Central memory CD8-positive, alpha-beta T cell (primary cell): Measurements from ENCODE around the gene C14orf39.
A peak's percentile ranks its signal among the peaks of the same experiment; 100 is the strongest.

Source experiments
- ATAC-seq: fragments of 150-1000 bp; cut with Tn5 transposase; replicated peaks from 2 replicates; pipeline ENCODE4 v1.10.0; 2022; ENCODE audit warnings: mild to moderate bottlenecking, moderate FRiP score, moderate number of reproducible peaks; ENCODE audit not compliant: poor library complexity, severe bottlenecking; ENCODE audit errors: extremely low read depth
- DNase-seq, 2 donors: peaks; one replicate each; pipeline ENCODE4 v3.0.0; 2021; ENCODE audit warnings: low spot score in 2 of 2
- H3K27ac Mint-ChIP-seq: one replicate; pipeline ENCODE4 v1.8.0; 2022; ENCODE audit warnings: low read depth, mild to moderate bottlenecking, moderate library complexity, mixed read lengths
- H3K27me3 Mint-ChIP-seq: one replicate; pipeline ENCODE4 v1.8.0; 2022; ENCODE audit warnings: mixed read lengths
- H3K36me3 Mint-ChIP-seq: one replicate; pipeline ENCODE4 v1.8.0; 2022; ENCODE audit warnings: mild to moderate bottlenecking, moderate library complexity, mixed read lengths; ENCODE audit not compliant: insufficient read depth
- H3K4me1 Mint-ChIP-seq: one replicate; pipeline ENCODE4 v1.8.0; 2022; ENCODE audit warnings: mixed read lengths
- H3K4me3 Mint-ChIP-seq: one replicate; pipeline ENCODE4 v1.8.0; 2022; ENCODE audit warnings: mild to moderate bottlenecking, moderate library complexity, mixed read lengths
- H3K9me3 Mint-ChIP-seq: one replicate; pipeline ENCODE4 v1.8.0; 2022; ENCODE audit warnings: mixed read lengths

C14orf39 gene

GRCh38 chr14:60485598-60486251 is at the start of gene C14orf39:
Gene C14orf39 (minus strand): TSS chr14:60486063. CDS start chr14:60485078, 985 bp downstream.
- DNase-seq (no peak), ATAC-seq (no peak)
- Mint-ChIP-seq H3K9me3 (no peaks in the 10 kb centered on the region), H3K4me1 (no peaks in the 10 kb centered on the region), H3K27ac (no peak within 1 kb of the TSS), H3K27me3 (peaks cover 22% of the 10 kb centered on the region), H3K4me3 (no peak within 1 kb of the TSS), H3K36me3 (no peaks in the 10 kb centered on the region)

GRCh38 chr14:60532442-60532841 is 46.6 kb upstream of the C14orf39 start:
- DNase-seq (no peak), ATAC-seq (no peak)
- Mint-ChIP-seq H3K36me3 (no peaks in the 10 kb centered on the region), H3K4me3 (no peak overlapping the region), H3K27ac (no peak overlapping the region), H3K9me3 (peaks cover 5% of the 10 kb centered on the region), H3K27me3 (peaks cover 25% of the 10 kb centered on the region), H3K4me1 (no peaks in the 10 kb centered on the region)

GRCh38 chr14:60515511-60516289 is 29.8 kb upstream of the C14orf39 start:
- Mint-ChIP-seq H3K27me3 (peaks cover 79% of the 10 kb centered on the region), H3K27ac (no peak overlapping the region)

GRCh38 chr14:60514741-60515491 is 29.1 kb upstream of the C14orf39 start:
- Mint-ChIP-seq H3K36me3 (peaks cover 4% of the 10 kb centered on the region), H3K27ac (no peak overlapping the region), H3K4me3 (peak overlapping the region; percentile 47), H3K9me3 (no peaks in the 10 kb centered on the region), H3K4me1 (no peaks in the 10 kb centered on the region), H3K27me3 (peaks cover 79% of the 10 kb centered on the region)
- DNase-seq (no peak), ATAC-seq (no peak)

More at GRCh38 chr14:60515511-60516289, 29.8 kb upstream of the C14orf39 start:
- Mint-ChIP-seq H3K4me3 (no peak overlapping the region), H3K4me1 (no peaks in the 10 kb centered on the region), H3K36me3 (peaks cover 4% of the 10 kb centered on the region), H3K9me3 (no peaks in the 10 kb centered on the region)
- DNase-seq (no peak), ATAC-seq (no peak)

- Mint-ChIP-seq H3K27me3 (peaks cover 83% of the 10 kb centered on the region), H3K27ac (no peak overlapping the region), H3K9me3 (no peaks in the 10 kb centered on the region), H3K4me3 (peak overlapping the region; percentile 47), H3K4me1 (no peaks in the 10 kb centered on the region), H3K36me3 (peaks cover 4% of the 10 kb centered on the region)
- DNase-seq (no peak), ATAC-seq (no peak)
These were observed 28.5 kb upstream of the C14orf39 start for GRCh38 chr14:60514378-60514740.

GRCh38 chr14:60512973-60513571 is 27.2 kb upstream of the C14orf39 start:
- Mint-ChIP-seq H3K36me3 (peaks cover 4% of the 10 kb centered on the region), H3K4me3 (no peak overlapping the region), H3K9me3 (no peaks in the 10 kb centered on the region), H3K4me1 (no peaks in the 10 kb centered on the region), H3K27ac (no peak overlapping the region), H3K27me3 (peaks cover 89% of the 10 kb centered on the region)
- DNase-seq (no peak), ATAC-seq (no peak)

- peaks cover 89% of the 10 kb centered on the region for H3K27me3 Mint-ChIP-seq
- no peak for ATAC-seq
These were observed 26.3 kb upstream of the C14orf39 start for GRCh38 chr14:60512126-60512525.

GRCh38 chr14:60510951-60511599 is 25.2 kb upstream of the C14orf39 start:
- no peaks in the 10 kb centered on the region for H3K9me3 Mint-ChIP-seq
- no peak overlapping the region for H3K4me3 Mint-ChIP-seq
- DNase-seq: no peak
- H3K4me1 Mint-ChIP-seq: no peaks in the 10 kb centered on the region
- no peak for ATAC-seq
- H3K27ac Mint-ChIP-seq: no peak overlapping the region
- H3K27me3 Mint-ChIP-seq: peaks cover 89% of the 10 kb centered on the region
- H3K36me3 Mint-ChIP-seq: peaks cover 2% of the 10 kb centered on the region

More at GRCh38 chr14:60512126-60512525, 26.3 kb upstream of the C14orf39 start:
- Mint-ChIP-seq H3K27ac (no peak overlapping the region), H3K36me3 (peaks cover 4% of the 10 kb centered on the region), H3K4me1 (no peaks in the 10 kb centered on the region), H3K4me3 (no peak overlapping the region), H3K9me3 (no peaks in the 10 kb centered on the region)
- no peak for DNase-seq

- Mint-ChIP-seq H3K4me1 (no peaks in the 10 kb centered on the region), H3K27me3 (peaks cover 90% of the 10 kb centered on the region), H3K36me3 (peaks cover 2% of the 10 kb centered on the region), H3K9me3 (no peaks in the 10 kb centered on the region), H3K27ac (no peak overlapping the region), H3K4me3 (no peak overlapping the region)
- DNase-seq (no peak), ATAC-seq (no peak)
These were observed 24.5 kb upstream of the C14orf39 start for GRCh38 chr14:60510254-60510950.

- DNase-seq: no peak
- Mint-ChIP-seq H3K4me1 (no peaks in the 10 kb centered on the region), H3K4me3 (no peak overlapping the region), H3K27ac (no peak overlapping the region), H3K36me3 (peaks cover 2% of the 10 kb centered on the region), H3K27me3 (peaks cover 91% of the 10 kb centered on the region), H3K9me3 (no peaks in the 10 kb centered on the region)
- no peak for ATAC-seq
These were observed 23.8 kb upstream of the C14orf39 start for GRCh38 chr14:60509438-60510253.
